Neural progenitor cell (in vitro differentiated cells): ENCODE results near the gene FIBCD1. TPM values are rescaled to one million over a fixed set of nuclear protein-coding genes. Genes with fewer than 3 reads are reported as not detected.

Source experiments
- DNase-seq: peaks from one replicate; pipeline ENCODE4 v3.0.0-alpha.2; 2016; ENCODE audit warnings: low spot score
- H2AFZ ChIP-seq: fragments of 200-600 bp; sonication (generic); replicated peaks from 2 replicates; pipeline ENCODE4 v1.6.1; 2016; ENCODE audit warnings: antibody characterized with exemption
- H3F3A ChIP-seq: fragments of 200-600 bp; sonication (generic); 2 replicates; pipeline ENCODE4 v1.6.1; 2016; ENCODE audit warnings: antibody characterized with exemption, low read depth
- H3K27ac ChIP-seq: fragments of 200-600 bp; sonication (generic); 2 replicates; pipeline ENCODE4 v1.5.1; 2016; ENCODE audit warnings: mild to moderate bottlenecking
- H3K27me3 ChIP-seq: fragments of 200-600 bp; sonication (generic); 2 replicates; pipeline ENCODE4 v1.6.1; 2016; ENCODE audit warnings: mild to moderate bottlenecking, moderate library complexity
- H3K36me3 ChIP-seq: fragments of 200-600 bp; sonication (generic); 2 replicates; pipeline ENCODE4 v1.5.1; 2016
- H3K4me1 ChIP-seq: fragments of 200-600 bp; sonication (generic); 2 replicates; pipeline ENCODE4 v1.6.1; 2016; ENCODE audit warnings: mixed run types
- H3K4me2 ChIP-seq: fragments of 200-600 bp; sonication (generic); 2 replicates; pipeline ENCODE4 v1.6.1; 2016
- H3K4me3 ChIP-seq: fragments of 200-600 bp; sonication (generic); 2 replicates; pipeline ENCODE4 v1.5.1; 2016
- H3K79me2 ChIP-seq: fragments of 200-600 bp; sonication (generic); 2 replicates; pipeline ENCODE4 v1.6.1; 2016; ENCODE audit warnings: low read depth
- H3K9ac ChIP-seq: fragments of 200-600 bp; sonication (generic); 2 replicates; pipeline ENCODE4 v1.6.1; 2016
- H3K9me3 ChIP-seq: fragments of 200-600 bp; sonication (generic); 2 replicates; pipeline ENCODE4 v1.5.1; 2016; ENCODE audit warnings: low read depth
- H4K20me1 ChIP-seq: fragments of 200-600 bp; sonication (generic); 2 replicates; pipeline ENCODE4 v1.6.1; 2016; ENCODE audit warnings: low read depth
- H3K27ac Mint-ChIP-seq: 3 replicates; pipeline ENCODE4 v1.8.0; 2021; ENCODE audit warnings: mixed read lengths
- H3K27me3 Mint-ChIP-seq: 2 replicates; pipeline ENCODE4 v1.8.0; 2022; ENCODE audit warnings: low read depth, mild to moderate bottlenecking, inconsistent platforms, moderate library complexity, mixed read lengths; ENCODE audit not compliant: insufficient read depth
- H3K36me3 Mint-ChIP-seq: 3 replicates; pipeline ENCODE4 v1.8.0; 2021; ENCODE audit warnings: mixed read lengths
- H3K4me1 Mint-ChIP-seq: 3 replicates; pipeline ENCODE4 v1.8.0; 2021; ENCODE audit warnings: mixed read lengths
- H3K4me3 Mint-ChIP-seq: 3 replicates; pipeline ENCODE4 v1.8.0; 2021; ENCODE audit warnings: mild to moderate bottlenecking, moderate library complexity, mixed read lengths
- H3K9me3 Mint-ChIP-seq: 3 replicates; pipeline ENCODE4 v1.8.0; 2020; ENCODE audit warnings: mixed read lengths
- CTCF ChIP-seq: fragments of 200-600 bp; sonication (generic); IDR thresholded peaks from 2 replicates; pipeline ENCODE4 v1.5.1; 2017; ENCODE audit warnings: antibody characterized with exemption, mild to moderate bottlenecking
- EZH2 ChIP-seq: fragments of 200-600 bp; sonication (generic); IDR thresholded peaks from 2 replicates; pipeline ENCODE4 v1.6.1; 2017; ENCODE audit warnings: antibody characterized with exemption, mild to moderate bottlenecking, moderate library complexity
- EZH2phosphoT487 ChIP-seq: fragments of 200-600 bp; sonication (generic); IDR thresholded peaks from 2 replicates; pipeline ENCODE4 v1.6.1; 2017; ENCODE audit warnings: antibody characterized with exemption
- total RNA-seq: library from RNA; depleted of rRNA; stranded (reverse); fragments of >200 nt; gene quantifications from 2 replicates; pipeline ENCODE4 v1.2.3, GENCODE V29; 2015; ENCODE audit warnings: low replicate concordance

FIBCD1 gene
- total RNA-seq, 1 donor from 2014 or later: 1.8 TPM

GRCh38 chr9:130892477-130893304 is 46.4 kb downstream of the FIBCD1 start:
- Histone ChIP-seq H3K4me1 (no peaks in the 10 kb centered on the region), H3K79me2 (no peaks in the 10 kb centered on the region), H3K27me3 (no peaks in the 10 kb centered on the region), H3K4me3 (no peak overlapping the region), H3K9me3 (no peaks in the 10 kb centered on the region), H3K4me2 (no peak overlapping the region), H2AFZ (no peak overlapping the region), H3K27ac (no peak overlapping the region), H4K20me1 (peaks cover 60% of the 10 kb centered on the region), H3K36me3 (no peaks in the 10 kb centered on the region), H3F3A (peaks cover 23% of the 10 kb centered on the region), H3K9ac (no peak overlapping the region)
- Mint-ChIP-seq H3K27me3 (peaks cover 8% of the 10 kb centered on the region), H3K27ac (no peak overlapping the region), H3K4me3 (peak overlapping the region; percentile 30), H3K36me3 (peaks cover 3% of the 10 kb centered on the region), H3K4me1 (peaks cover 42% of the 10 kb centered on the region), H3K9me3 (no peaks in the 10 kb centered on the region)
- TF ChIP-seq CTCF (no peak), EZH2phosphoT487 (no peak), EZH2 (no peak)
- DNase-seq: no peak

- Histone ChIP-seq H3K4me3 (no peak overlapping the region), H4K20me1 (peaks cover 61% of the 10 kb centered on the region), H3F3A (peaks cover 23% of the 10 kb centered on the region), H3K27ac (no peak overlapping the region), H3K9ac (no peak overlapping the region), H2AFZ (no peak overlapping the region), H3K4me1 (no peaks in the 10 kb centered on the region), H3K4me2 (no peak overlapping the region), H3K27me3 (no peaks in the 10 kb centered on the region), H3K79me2 (no peaks in the 10 kb centered on the region), H3K9me3 (no peaks in the 10 kb centered on the region), H3K36me3 (no peaks in the 10 kb centered on the region)
- Mint-ChIP-seq H3K27ac (peak overlapping the region; percentile 72), H3K9me3 (no peaks in the 10 kb centered on the region), H3K27me3 (peaks cover 8% of the 10 kb centered on the region), H3K36me3 (peaks cover 9% of the 10 kb centered on the region), H3K4me1 (peaks cover 42% of the 10 kb centered on the region), H3K4me3 (peak overlapping the region; percentile 30)
- no peak for DNase-seq
- TF ChIP-seq EZH2: no peak
- TF ChIP-seq CTCF: no peak
- TF ChIP-seq EZH2phosphoT487: no peak
Measured at GRCh38 chr9:130891688-130892476, 47.2 kb downstream of the FIBCD1 start.

- Histone ChIP-seq H3K27ac (no peak overlapping the region), H3K27me3 (no peaks in the 10 kb centered on the region), H3K4me3 (no peak overlapping the region), H3K4me2 (no peak overlapping the region), H4K20me1 (peaks cover 66% of the 10 kb centered on the region), H2AFZ (no peak overlapping the region), H3F3A (peaks cover 23% of the 10 kb centered on the region), H3K9me3 (no peaks in the 10 kb centered on the region), H3K79me2 (no peaks in the 10 kb centered on the region), H3K9ac (no peak overlapping the region), H3K36me3 (no peaks in the 10 kb centered on the region), H3K4me1 (no peaks in the 10 kb centered on the region)
- H3K4me1 Mint-ChIP-seq: peaks cover 42% of the 10 kb centered on the region
- peak overlapping the region; percentile 83 for H3K27ac Mint-ChIP-seq
- H3K4me3 Mint-ChIP-seq: peak overlapping the region; percentile 52
- no peak for DNase-seq
- H3K27me3 Mint-ChIP-seq: peaks cover 8% of the 10 kb centered on the region
- TF ChIP-seq CTCF (no peak), EZH2phosphoT487 (no peak), EZH2 (no peak)
- no peaks in the 10 kb centered on the region for H3K9me3 Mint-ChIP-seq
- peaks cover 9% of the 10 kb centered on the region for H3K36me3 Mint-ChIP-seq
Measured at GRCh38 chr9:130890870-130891687, 48.0 kb downstream of the FIBCD1 start.
